ENCODE data around the gene NTRK2. TPM values are rescaled to one million over a fixed set of nuclear protein-coding genes. Genes with fewer than 3 reads are reported as not detected.
A peak's percentile ranks its signal among the peaks of the same experiment; 100 is the strongest.

Gene NTRK2
- total RNA-seq, 6 experiments from 2014 or later: 0.18 to 0.49 (median 0.30) TPM

GRCh38 chr9:84781458-84781857, 111.9 kb downstream of the NTRK2 start:
- Histone ChIP-seq H3K9me3 (no peaks in the 10 kb centered on the region), H3K4me1 (no peaks in the 10 kb centered on the region), H3K4me3 (no peak overlapping the region), H3K27me3 (no peaks in the 10 kb centered on the region), H3K27ac (no peak overlapping the region), H3K36me3 (no peaks in the 10 kb centered on the region)
- intact Hi-C loops (cut with DNase I): no loop called here
- DNase-seq: no peak
- no peak for ATAC-seq
- no peak for TF ChIP-seq POLR2A (IDR thresholded peaks at IDR 0.05)
- peak; percentile 22 to 32 (median 26) for TF ChIP-seq CTCF (IDR thresholded peaks at IDR 0.05)
- 27% methylated on average over 2 of the region's 2 CpGs for WGBS (ENCODE audit: insufficient coverage, low coverage, low lambda C conversion rate, missing lambda C conversion rate)

- WGBS (ENCODE audit: insufficient coverage, low coverage, low lambda C conversion rate, missing lambda C conversion rate): 38% methylated on average over 11 of the region's 11 CpGs
- Histone ChIP-seq H3K36me3 (no peaks in the 10 kb centered on the region), H3K9me3 (no peaks in the 10 kb centered on the region), H3K27me3 (no peaks in the 10 kb centered on the region), H3K4me3 (no peak overlapping the region), H3K27ac (no peak overlapping the region), H3K4me1 (no peaks in the 10 kb centered on the region)
- intact Hi-C loops (cut with DNase I): no loop called here
- ATAC-seq (peak in 1 of 4 donors; percentile 21), DNase-seq (no peak)
- no peak for TF ChIP-seq CTCF (IDR thresholded peaks at IDR 0.05)
- no peak for TF ChIP-seq POLR2A (IDR thresholded peaks at IDR 0.05)
These were observed 112.7 kb downstream of the NTRK2 start for GRCh38 chr9:84781931-84782866.

- no peaks in the 10 kb centered on the region for H3K9me3 ChIP-seq
- no peak for ATAC-seq
- no peak overlapping the region for H3K27ac ChIP-seq
- no peaks in the 10 kb centered on the region for H3K4me1 ChIP-seq
- no peaks in the 10 kb centered on the region for H3K36me3 ChIP-seq
- intact Hi-C loops (cut with DNase I): no loop called here
- WGBS (ENCODE audit: insufficient coverage, low coverage, low lambda C conversion rate, missing lambda C conversion rate): 39% methylated on average over 3 of the region's 4 CpGs
- DNase-seq: no peak
- H3K4me3 ChIP-seq: no peak overlapping the region
- no peaks in the 10 kb centered on the region for H3K27me3 ChIP-seq
- TF ChIP-seq CTCF (IDR thresholded peaks at IDR 0.05) (no peak), POLR2A (IDR thresholded peaks at IDR 0.05) (no peak)
These were observed 116.4 kb downstream of the NTRK2 start for GRCh38 chr9:84785792-84786547.

- H3K4me3 ChIP-seq: no peak overlapping the region
- TF ChIP-seq CTCF (IDR thresholded peaks at IDR 0.05) (no peak), POLR2A (IDR thresholded peaks at IDR 0.05) (no peak)
- ATAC-seq: peak in 2 of 4 donors; percentile 23 to 73
- intact Hi-C loops (cut with DNase I): no loop called here
- no peaks in the 10 kb centered on the region for H3K27me3 ChIP-seq
- H3K27ac ChIP-seq: no peak overlapping the region
- WGBS (ENCODE audit: insufficient coverage, low coverage, low lambda C conversion rate, missing lambda C conversion rate): 100% methylated on average over 3 of the region's 5 CpGs
- H3K9me3 ChIP-seq: no peaks in the 10 kb centered on the region
- H3K36me3 ChIP-seq: no peaks in the 10 kb centered on the region
- H3K4me1 ChIP-seq: no peaks in the 10 kb centered on the region
- peak in 1 of 3 donors; percentile 49 for DNase-seq
These were observed 119.4 kb downstream of the NTRK2 start for GRCh38 chr9:84788803-84789462.
